Activated CD4-positive, CD25-positive, alpha-beta regulatory T cell treated with anti-CD3 and anti-CD28 coated beads, Interleukin-2, amount 50 U/mL, for 16 hours (primary cell): ENCODE data around the gene KRT23.

Experiments
- DNase-seq: peaks from one replicate; pipeline ENCODE4 v3.0.0-alpha.2; 2020; ENCODE audit warnings: low read depth, low spot score

Gene KRT23

GRCh38 chr17:40909755-40910154, 27.7 kb downstream of the KRT23 start:
- DNase-seq, result no peak

GRCh38 chr17:40909351-40909750, 28.1 kb downstream of the KRT23 start:
- DNase-seq, result peak; percentile 39

GRCh38 chr17:40906613-40907012, 30.8 kb downstream of the KRT23 start:
- no peak for DNase-seq

- DNase-seq, result no peak
Observed at GRCh38 chr17:40905370-40905769, 32.1 kb downstream of the KRT23 start.

- DNase-seq, result no peak
Observed at GRCh38 chr17:40903129-40903847, 34.2 kb downstream of the KRT23 start.

- no peak for DNase-seq
Observed at GRCh38 chr17:40902498-40902897, 34.9 kb downstream of the KRT23 start.

GRCh38 chr17:40901981-40902474, 35.4 kb downstream of the KRT23 start:
- DNase-seq, result no peak

GRCh38 chr17:40900809-40901356, 36.6 kb downstream of the KRT23 start:
- DNase-seq, result no peak

GRCh38 chr17:40896916-40897455, 40.5 kb downstream of the KRT23 start:
- no peak for DNase-seq

- no peak for DNase-seq
Observed at GRCh38 chr17:40895106-40895730, 42.2 kb downstream of the KRT23 start.

GRCh38 chr17:40888196-40888720, 49.2 kb downstream of the KRT23 start:
- DNase-seq, result no peak

GRCh38 chr17:40886090-40886489, 51.4 kb downstream of the KRT23 start:
- DNase-seq, result no peak

GRCh38 chr17:40884708-40885512, 52.5 kb downstream of the KRT23 start, which contains the start of gene KRT20:
Gene KRT20, minus strand, starts transcription at chr17:40885242. Its CDS starts 57 bp downstream, at chr17:40885185.
- DNase-seq, result no peak

GRCh38 chr17:40883626-40884334, 53.7 kb downstream of the KRT23 start:
- DNase-seq, result no peak

GRCh38 chr17:40883031-40883430, 54.4 kb downstream of the KRT23 start:
- DNase-seq, result no peak

- DNase-seq, result no peak
Observed at GRCh38 chr17:40879026-40879425, 58.4 kb downstream of the KRT23 start.

GRCh38 chr17:40878044-40878443, 59.4 kb downstream of the KRT23 start:
- no peak for DNase-seq

- DNase-seq, result no peak
Observed at GRCh38 chr17:40873801-40874200, 63.6 kb downstream of the KRT23 start.

GRCh38 chr17:40873255-40873654, 64.2 kb downstream of the KRT23 start:
- DNase-seq, result no peak
